HFF-Myc (cell line): Measurements from ENCODE around the gene SNX18.

Experiments
- DNase-seq: peaks from one replicate; pipeline ENCODE4 v3.0.0-alpha.2; 2011; ENCODE audit warnings: low read depth; ENCODE audit errors: extremely low read depth
- H3K4me3 ChIP-seq: replicated peaks from 2 replicates; pipeline ENCODE4 v1.5.1; 2011; ENCODE audit warnings: low read depth, mild to moderate bottlenecking, control low read depth, low read length
- CTCF ChIP-seq: IDR thresholded peaks from 2 replicates; pipeline ENCODE4 v1.5.1; 2012; ENCODE audit warnings: mild to moderate bottlenecking, low read depth, low read length, control low read depth; ENCODE audit errors: missing control alignments

The SNX18 gene

GRCh38 chr5:54524082-54524481 is 6.5 kb downstream of the SNX18 start:
- DNase-seq, result no peak
- no peak for TF ChIP-seq CTCF
- no peak overlapping the region for H3K4me3 ChIP-seq

GRCh38 chr5:54524704-54525103 is 7.1 kb downstream of the SNX18 start:
- no peak overlapping the region for H3K4me3 ChIP-seq
- DNase-seq, result no peak

GRCh38 chr5:54525261-54525660 is 7.7 kb downstream of the SNX18 start:
- no peak for DNase-seq
- TF ChIP-seq CTCF, result no peak
- no peak overlapping the region for H3K4me3 ChIP-seq

More at GRCh38 chr5:54524704-54525103, 7.1 kb downstream of the SNX18 start:
- TF ChIP-seq CTCF, result no peak

GRCh38 chr5:54525692-54526091 is 8.1 kb downstream of the SNX18 start:
- no peak overlapping the region for H3K4me3 ChIP-seq
- DNase-seq, result no peak
- no peak for TF ChIP-seq CTCF

GRCh38 chr5:54526604-54527288 is 9.2 kb downstream of the SNX18 start:
- no peak for DNase-seq
- TF ChIP-seq CTCF, result no peak

GRCh38 chr5:54528633-54529209 is 11.2 kb downstream of the SNX18 start:
- TF ChIP-seq CTCF, result no peak
- H3K4me3 ChIP-seq, result no peak overlapping the region
- DNase-seq, result no peak

More at GRCh38 chr5:54526604-54527288, 9.2 kb downstream of the SNX18 start:
- H3K4me3 ChIP-seq, result no peak overlapping the region
